Measurements from ENCODE around the gene FAM83C. TPM values are rescaled to one million over a fixed set of nuclear protein-coding genes. Genes with fewer than 3 reads are reported as not detected.

The FAM83C gene
- total RNA-seq, 1 donor from 2014 or later = not detected

DNA sequence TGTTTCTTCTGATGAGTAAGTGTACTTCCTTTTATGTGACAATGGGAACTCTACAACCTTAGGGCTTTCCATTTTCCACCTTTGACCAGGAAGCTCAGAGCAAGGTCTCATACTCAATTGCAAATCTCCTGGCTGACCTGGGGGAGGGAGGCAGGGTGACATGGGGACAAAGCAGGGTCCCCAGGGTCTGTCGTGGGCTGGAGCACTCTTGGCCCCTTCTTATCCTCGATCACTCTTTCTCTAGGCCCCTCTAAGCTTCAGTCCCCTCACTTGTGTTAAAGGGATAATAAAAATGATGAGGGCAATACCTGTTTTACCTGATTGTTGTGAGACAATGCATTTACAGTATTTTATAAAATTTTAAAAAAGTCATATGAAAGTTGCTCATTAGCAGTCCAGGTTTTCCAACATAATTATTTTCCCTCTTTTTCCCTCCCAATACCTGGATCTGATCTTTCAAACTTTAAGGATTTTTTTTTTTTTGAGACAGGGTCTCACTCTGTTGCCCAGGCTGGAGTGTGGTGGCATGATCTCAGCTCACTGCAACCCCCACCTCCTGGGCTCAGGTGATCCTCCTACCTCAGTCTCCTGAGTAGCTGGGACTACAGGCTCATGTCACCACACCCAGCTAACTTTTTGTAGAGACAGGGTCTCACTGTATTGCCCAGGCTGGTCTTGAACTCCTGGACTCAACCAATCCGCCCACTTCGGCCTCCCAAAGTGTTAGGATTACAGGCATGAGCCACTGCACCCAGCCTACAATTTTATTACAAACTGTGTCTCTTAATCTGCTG is 8.4 kb upstream of the FAM83C start:
- Mint-ChIP-seq H3K36me3 (ENCODE audit: unreplicated experiment) (no peaks in the 10 kb centered on the region), H3K27me3 (ENCODE audit: unreplicated experiment) (peaks cover 12% of the 10 kb centered on the region), H3K27ac (ENCODE audit: unreplicated experiment) (no peak overlapping the region), H3K4me3 (ENCODE audit: unreplicated experiment) (no peak overlapping the region), H3K4me1 (ENCODE audit: low read depth, unreplicated experiment) (peaks cover 15% of the 10 kb centered on the region), H3K9me3 (ENCODE audit: unreplicated experiment) (peaks cover 3% of the 10 kb centered on the region)
- no peak for TF ChIP-seq CTCF (IDR thresholded peaks at IDR 0.05; ENCODE audit: partially characterized antibody, unreplicated experiment)
- no peak for DNase-seq

GRCh38 chr20:35299780-35300179 is 7.6 kb upstream of the FAM83C start:
- peaks cover 12% of the 10 kb centered on the region for H3K27me3 Mint-ChIP-seq (ENCODE audit: unreplicated experiment)
- peak overlapping the region; percentile 59 for H3K4me3 Mint-ChIP-seq (ENCODE audit: unreplicated experiment)
- peaks cover 3% of the 10 kb centered on the region for H3K9me3 Mint-ChIP-seq (ENCODE audit: unreplicated experiment)
- no peaks in the 10 kb centered on the region for H3K36me3 Mint-ChIP-seq (ENCODE audit: unreplicated experiment)
- H3K27ac Mint-ChIP-seq (ENCODE audit: unreplicated experiment) = peak overlapping the region; percentile 40
- TF ChIP-seq CTCF (IDR thresholded peaks at IDR 0.05; ENCODE audit: partially characterized antibody, unreplicated experiment) = no peak
- no peak for DNase-seq
- H3K4me1 Mint-ChIP-seq (ENCODE audit: low read depth, unreplicated experiment) = peaks cover 15% of the 10 kb centered on the region

DNA sequence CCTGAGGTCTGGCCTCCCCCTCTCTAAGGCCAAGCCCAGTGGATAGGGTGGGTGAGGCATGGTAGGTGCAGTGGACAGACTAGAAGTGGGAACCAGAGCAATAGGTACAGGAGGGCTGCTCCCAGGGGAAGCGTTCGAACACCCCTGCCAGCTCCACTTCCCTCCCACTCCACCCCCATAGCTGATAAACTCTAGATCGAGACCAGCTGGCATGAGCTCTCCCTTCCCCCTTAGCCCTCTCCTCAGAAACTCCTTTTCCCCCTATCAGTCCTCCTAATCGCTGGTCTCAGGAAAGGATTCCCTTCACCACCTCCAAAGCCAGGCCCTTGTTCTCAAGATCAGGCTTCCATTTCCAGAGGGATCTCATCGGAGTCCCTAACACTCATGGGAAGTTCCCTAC is 6.0 kb upstream of the FAM83C start:
- TF ChIP-seq CTCF (IDR thresholded peaks at IDR 0.05; ENCODE audit: partially characterized antibody, unreplicated experiment) = no peak
- Mint-ChIP-seq H3K27me3 (ENCODE audit: unreplicated experiment) (peaks cover 15% of the 10 kb centered on the region), H3K4me3 (ENCODE audit: unreplicated experiment) (no peak overlapping the region), H3K4me1 (ENCODE audit: low read depth, unreplicated experiment) (peaks cover 12% of the 10 kb centered on the region), H3K9me3 (ENCODE audit: unreplicated experiment) (peaks cover 3% of the 10 kb centered on the region), H3K27ac (ENCODE audit: unreplicated experiment) (no peak overlapping the region), H3K36me3 (ENCODE audit: unreplicated experiment) (no peaks in the 10 kb centered on the region)
- no peak for DNase-seq

DNA sequence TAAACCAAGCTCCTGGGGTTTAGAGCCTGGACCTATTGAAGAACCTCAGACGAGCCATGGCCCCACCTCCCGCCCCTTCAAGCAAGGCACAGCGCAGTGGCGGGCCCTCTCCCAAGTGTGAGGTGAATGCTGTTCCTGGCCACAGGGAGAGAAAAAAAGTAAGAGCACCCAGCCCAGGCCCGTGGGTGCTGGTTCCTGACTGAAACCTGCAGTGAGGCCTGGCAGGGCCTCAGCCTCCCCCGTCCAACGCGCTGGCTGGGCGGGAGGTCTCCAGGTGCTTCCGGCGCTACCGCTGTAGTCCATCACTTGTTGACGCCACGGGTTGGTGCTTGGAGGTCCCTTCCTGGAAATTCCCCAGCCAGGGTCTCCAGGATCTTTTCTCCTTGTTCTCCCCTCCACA is 5.5 kb upstream of the FAM83C start:
- peaks cover 15% of the 10 kb centered on the region for H3K27me3 Mint-ChIP-seq (ENCODE audit: unreplicated experiment)
- no peak for TF ChIP-seq CTCF (IDR thresholded peaks at IDR 0.05; ENCODE audit: partially characterized antibody, unreplicated experiment)
- no peak for DNase-seq
- H3K9me3 Mint-ChIP-seq (ENCODE audit: unreplicated experiment) = peaks cover 3% of the 10 kb centered on the region
- H3K4me3 Mint-ChIP-seq (ENCODE audit: unreplicated experiment) = no peak overlapping the region
- no peak overlapping the region for H3K27ac Mint-ChIP-seq (ENCODE audit: unreplicated experiment)
- peaks cover 12% of the 10 kb centered on the region for H3K4me1 Mint-ChIP-seq (ENCODE audit: low read depth, unreplicated experiment)
- H3K36me3 Mint-ChIP-seq (ENCODE audit: unreplicated experiment) = no peaks in the 10 kb centered on the region

- no peak for DNase-seq
- no peak for TF ChIP-seq CTCF (IDR thresholded peaks at IDR 0.05; ENCODE audit: partially characterized antibody, unreplicated experiment)
- Mint-ChIP-seq H3K36me3 (ENCODE audit: unreplicated experiment) (no peaks in the 10 kb centered on the region), H3K4me3 (ENCODE audit: unreplicated experiment) (no peak overlapping the region), H3K27ac (ENCODE audit: unreplicated experiment) (no peak overlapping the region), H3K27me3 (ENCODE audit: unreplicated experiment) (peaks cover 15% of the 10 kb centered on the region), H3K4me1 (ENCODE audit: low read depth, unreplicated experiment) (peaks cover 12% of the 10 kb centered on the region), H3K9me3 (ENCODE audit: unreplicated experiment) (peaks cover 5% of the 10 kb centered on the region)
Observed at GRCh38 chr20:35297155-35297554, 4.9 kb upstream of the FAM83C start.
